H1 (cell line): Measurements from ENCODE around the gene PGD. TPM values are rescaled to one million over a fixed set of nuclear protein-coding genes. Genes with fewer than 3 reads are reported as not detected.

Experiments
- BCL11A ChIP-seq, 2 experiments: IDR thresholded peaks; one replicate each; pipeline ENCODE4 v1.6.1; 2011; ENCODE audit warnings: low read depth in 2 of 2, low read length in 2 of 2, mild to moderate bottlenecking in 2 of 2
- CBX5 ChIP-seq: fragments of 300-800, 300-1000 bp; sonication (generic); IDR thresholded peaks from 2 replicates; pipeline ENCODE4 v1.7.1; 2016; ENCODE audit warnings: antibody characterized with exemption, low read length, low read depth
- CEBPB ChIP-seq: IDR thresholded peaks from 2 replicates; pipeline ENCODE4 v1.6.1; 2012; ENCODE audit warnings: low read depth, low read length
- CTCF ChIP-seq, 3 experiments: IDR thresholded peaks; 1 replicate in 2 of 3; 2 replicates in 1 of 3; pipeline versions ENCODE4 v1.5.1 to v1.6.1; 2011; ENCODE audit warnings: low read length in 3 of 3, mild to moderate bottlenecking in 3 of 3, inconsistent platforms in 2 of 3, low read depth in 1 of 3, moderate library complexity in 1 of 3; ENCODE audit not compliant: insufficient read depth in 1 of 3; ENCODE audit errors: control extremely low read depth in 1 of 3
- EZH2 ChIP-seq: fragments of 200-600 bp; sonication (generic); IDR thresholded peaks from 2 replicates; pipeline ENCODE4 v1.7.1; 2012; ENCODE audit warnings: low read depth, mild to moderate bottlenecking, moderate library complexity, low read length, inconsistent platforms; ENCODE audit not compliant: severe bottlenecking
- GTF2F1 ChIP-seq: IDR thresholded peaks from 2 replicates; pipeline ENCODE4 v1.6.1; 2012; ENCODE audit warnings: low read depth, low read length, improper control_type of control experiment, borderline replicate concordance
- POLR2A ChIP-seq, 2 experiments: IDR thresholded peaks; 1 replicate in 1 of 2; 2 replicates in 1 of 2; pipeline ENCODE4 v1.6.1; 2011; ENCODE audit warnings: low read depth in 2 of 2, low read length in 2 of 2, mild to moderate bottlenecking in 2 of 2; ENCODE audit errors: control extremely low read depth in 1 of 2
- SIRT6 ChIP-seq: IDR thresholded peaks from one replicate; pipeline ENCODE4 v1.7.1; 2012; ENCODE audit warnings: low read length, inconsistent platforms
- SIX5 ChIP-seq: IDR thresholded peaks from 2 replicates; pipeline ENCODE4 v1.6.1; 2011; ENCODE audit warnings: mild to moderate bottlenecking, low read depth, low read length
- polyA plus RNA-seq, 7 experiments: library from polyadenylated mRNA; depleted of rRNA in 3 of 7; stranded (reverse) in 5 of 7; unstranded in 2 of 7; fragments of >200 nt in 5 of 7; fragments of 200-250 nt in 2 of 7; gene quantifications; 1 replicate in 5 of 7; 2 replicates in 1 of 7; 4 replicates in 1 of 7; pipeline versions ENCODE4 v1.2.1 to v1.2.3, GENCODE V29; 2011 to 2013; ENCODE audit warnings: missing spikeins in 2 of 7, mixed read lengths in 2 of 7
- total RNA-seq: library from RNA; stranded (reverse); fragmentation: NEBNext Ultra II Directional; extraction: Animal tissue kit (Norgen Biotek cat#: 25700); gene quantifications from 2 replicates; pipeline ENCODE4 v1.2.1, GENCODE V29; 2021
- TF ChIP-seq, protein P1 (sequence below): fragments of 300-600 bp; sonication (generic); IDR thresholded peaks from 2 replicates; pipeline ENCODE4 v1.7.1; 2012; ENCODE audit warnings: low read length, moderate library complexity, mild to moderate bottlenecking, inconsistent platforms; ENCODE audit not compliant: insufficient replicate concordance

Gene PGD
- total and polyA plus RNA-seq, 2 of the 8 experiments (the other 6 are each of a cell fraction or from before 2014, with no cell fraction given): 191 to 331 TPM

DNA sequence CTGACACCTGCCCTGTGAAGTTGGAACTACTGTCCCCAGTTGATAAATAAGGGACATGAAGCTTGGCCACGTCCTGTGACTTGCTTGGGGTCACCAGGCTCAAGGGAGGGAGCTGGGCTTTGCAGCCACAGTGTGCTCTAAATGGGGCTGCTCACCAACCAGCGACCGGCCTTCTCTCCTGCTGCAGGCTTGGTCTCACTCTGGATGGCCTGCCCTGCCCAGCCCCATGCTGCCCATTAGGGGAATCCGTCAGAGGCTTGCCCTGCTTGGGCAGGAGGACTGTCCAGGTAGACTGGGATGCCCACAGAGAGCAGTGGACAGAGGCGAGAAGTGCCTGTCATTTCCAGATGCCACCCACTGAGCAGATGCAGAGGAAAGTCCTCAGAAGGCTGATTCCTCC lies 30.1 kb downstream of the PGD start (continued):
- TF ChIP-seq, protein P1, sequence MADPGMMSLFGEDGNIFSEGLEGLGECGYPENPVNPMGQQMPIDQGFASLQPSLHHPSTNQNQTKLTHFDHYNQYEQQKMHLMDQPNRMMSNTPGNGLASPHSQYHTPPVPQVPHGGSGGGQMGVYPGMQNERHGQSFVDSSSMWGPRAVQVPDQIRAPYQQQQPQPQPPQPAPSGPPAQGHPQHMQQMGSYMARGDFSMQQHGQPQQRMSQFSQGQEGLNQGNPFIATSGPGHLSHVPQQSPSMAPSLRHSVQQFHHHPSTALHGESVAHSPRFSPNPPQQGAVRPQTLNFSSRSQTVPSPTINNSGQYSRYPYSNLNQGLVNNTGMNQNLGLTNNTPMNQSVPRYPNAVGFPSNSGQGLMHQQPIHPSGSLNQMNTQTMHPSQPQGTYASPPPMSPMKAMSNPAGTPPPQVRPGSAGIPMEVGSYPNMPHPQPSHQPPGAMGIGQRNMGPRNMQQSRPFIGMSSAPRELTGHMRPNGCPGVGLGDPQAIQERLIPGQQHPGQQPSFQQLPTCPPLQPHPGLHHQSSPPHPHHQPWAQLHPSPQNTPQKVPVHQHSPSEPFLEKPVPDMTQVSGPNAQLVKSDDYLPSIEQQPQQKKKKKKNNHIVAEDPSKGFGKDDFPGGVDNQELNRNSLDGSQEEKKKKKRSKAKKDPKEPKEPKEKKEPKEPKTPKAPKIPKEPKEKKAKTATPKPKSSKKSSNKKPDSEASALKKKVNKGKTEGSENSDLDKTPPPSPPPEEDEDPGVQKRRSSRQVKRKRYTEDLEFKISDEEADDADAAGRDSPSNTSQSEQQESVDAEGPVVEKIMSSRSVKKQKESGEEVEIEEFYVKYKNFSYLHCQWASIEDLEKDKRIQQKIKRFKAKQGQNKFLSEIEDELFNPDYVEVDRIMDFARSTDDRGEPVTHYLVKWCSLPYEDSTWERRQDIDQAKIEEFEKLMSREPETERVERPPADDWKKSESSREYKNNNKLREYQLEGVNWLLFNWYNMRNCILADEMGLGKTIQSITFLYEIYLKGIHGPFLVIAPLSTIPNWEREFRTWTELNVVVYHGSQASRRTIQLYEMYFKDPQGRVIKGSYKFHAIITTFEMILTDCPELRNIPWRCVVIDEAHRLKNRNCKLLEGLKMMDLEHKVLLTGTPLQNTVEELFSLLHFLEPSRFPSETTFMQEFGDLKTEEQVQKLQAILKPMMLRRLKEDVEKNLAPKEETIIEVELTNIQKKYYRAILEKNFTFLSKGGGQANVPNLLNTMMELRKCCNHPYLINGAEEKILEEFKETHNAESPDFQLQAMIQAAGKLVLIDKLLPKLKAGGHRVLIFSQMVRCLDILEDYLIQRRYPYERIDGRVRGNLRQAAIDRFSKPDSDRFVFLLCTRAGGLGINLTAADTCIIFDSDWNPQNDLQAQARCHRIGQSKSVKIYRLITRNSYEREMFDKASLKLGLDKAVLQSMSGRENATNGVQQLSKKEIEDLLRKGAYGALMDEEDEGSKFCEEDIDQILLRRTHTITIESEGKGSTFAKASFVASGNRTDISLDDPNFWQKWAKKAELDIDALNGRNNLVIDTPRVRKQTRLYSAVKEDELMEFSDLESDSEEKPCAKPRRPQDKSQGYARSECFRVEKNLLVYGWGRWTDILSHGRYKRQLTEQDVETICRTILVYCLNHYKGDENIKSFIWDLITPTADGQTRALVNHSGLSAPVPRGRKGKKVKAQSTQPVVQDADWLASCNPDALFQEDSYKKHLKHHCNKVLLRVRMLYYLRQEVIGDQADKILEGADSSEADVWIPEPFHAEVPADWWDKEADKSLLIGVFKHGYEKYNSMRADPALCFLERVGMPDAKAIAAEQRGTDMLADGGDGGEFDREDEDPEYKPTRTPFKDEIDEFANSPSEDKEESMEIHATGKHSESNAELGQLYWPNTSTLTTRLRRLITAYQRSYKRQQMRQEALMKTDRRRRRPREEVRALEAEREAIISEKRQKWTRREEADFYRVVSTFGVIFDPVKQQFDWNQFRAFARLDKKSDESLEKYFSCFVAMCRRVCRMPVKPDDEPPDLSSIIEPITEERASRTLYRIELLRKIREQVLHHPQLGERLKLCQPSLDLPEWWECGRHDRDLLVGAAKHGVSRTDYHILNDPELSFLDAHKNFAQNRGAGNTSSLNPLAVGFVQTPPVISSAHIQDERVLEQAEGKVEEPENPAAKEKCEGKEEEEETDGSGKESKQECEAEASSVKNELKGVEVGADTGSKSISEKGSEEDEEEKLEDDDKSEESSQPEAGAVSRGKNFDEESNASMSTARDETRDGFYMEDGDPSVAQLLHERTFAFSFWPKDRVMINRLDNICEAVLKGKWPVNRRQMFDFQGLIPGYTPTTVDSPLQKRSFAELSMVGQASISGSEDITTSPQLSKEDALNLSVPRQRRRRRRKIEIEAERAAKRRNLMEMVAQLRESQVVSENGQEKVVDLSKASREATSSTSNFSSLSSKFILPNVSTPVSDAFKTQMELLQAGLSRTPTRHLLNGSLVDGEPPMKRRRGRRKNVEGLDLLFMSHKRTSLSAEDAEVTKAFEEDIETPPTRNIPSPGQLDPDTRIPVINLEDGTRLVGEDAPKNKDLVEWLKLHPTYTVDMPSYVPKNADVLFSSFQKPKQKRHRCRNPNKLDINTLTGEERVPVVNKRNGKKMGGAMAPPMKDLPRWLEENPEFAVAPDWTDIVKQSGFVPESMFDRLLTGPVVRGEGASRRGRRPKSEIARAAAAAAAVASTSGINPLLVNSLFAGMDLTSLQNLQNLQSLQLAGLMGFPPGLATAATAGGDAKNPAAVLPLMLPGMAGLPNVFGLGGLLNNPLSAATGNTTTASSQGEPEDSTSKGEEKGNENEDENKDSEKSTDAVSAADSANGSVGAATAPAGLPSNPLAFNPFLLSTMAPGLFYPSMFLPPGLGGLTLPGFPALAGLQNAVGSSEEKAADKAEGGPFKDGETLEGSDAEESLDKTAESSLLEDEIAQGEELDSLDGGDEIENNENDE: no peak
- TF ChIP-seq CEBPB: no peak
- TF ChIP-seq SIX5: no peak
- TF ChIP-seq GTF2F1: no peak
- no peak for TF ChIP-seq BCL11A (IDR thresholded peaks at IDR 0.05; ENCODE audit: low read depth in 2 of 2, low read length in 2 of 2)
- no peak for TF ChIP-seq POLR2A (IDR thresholded peaks at IDR 0.05; ENCODE audit: control extremely low read depth in 1 of 2, low read depth in 2 of 2, low read length in 2 of 2)
- no peak for TF ChIP-seq SIRT6
- TF ChIP-seq CTCF (IDR thresholded peaks at IDR 0.05; ENCODE audit: control extremely low read depth in 1 of 3, insufficient read depth in 1 of 3, low read depth in 1 of 3, low read length in 3 of 3): no peak
- no peak for TF ChIP-seq EZH2
- TF ChIP-seq CBX5: no peak
